Liver (tissue), 9 donors: ENCODE measurements around the gene TAP2. TPM values are rescaled to one million over a fixed set of nuclear protein-coding genes. Genes with fewer than 3 reads are reported as not detected.

Experiments
- DNase-seq: peaks from one replicate; pipeline ENCODE4 v3.0.0-alpha.2; 2017; ENCODE audit warnings: low spot score
- H3K27ac ChIP-seq, 2 donors: one replicate each; pipeline ENCODE4 v1.7.0; 2013; ENCODE audit warnings: inconsistent platforms in 2 of 2, low read length in 2 of 2, control low read depth in 1 of 2, low read depth in 1 of 2, mild to moderate bottlenecking in 1 of 2
- H3K27me3 ChIP-seq, 4 donors: one replicate each; pipeline versions ENCODE4 v1.6.1 to v1.7.0; 2013; ENCODE audit warnings: low read length in 3 of 4, inconsistent platforms in 1 of 4, mild to moderate bottlenecking in 1 of 4, moderate library complexity in 1 of 4; ENCODE audit not compliant: control insufficient read depth in 4 of 4, insufficient read depth in 4 of 4
- H3K36me3 ChIP-seq, 4 donors: one replicate each; pipeline versions ENCODE4 v1.6.1 to v1.7.0; 2013; ENCODE audit warnings: low read length in 3 of 4, mild to moderate bottlenecking in 3 of 4, low read depth in 1 of 4, moderate library complexity in 1 of 4; ENCODE audit not compliant: control insufficient read depth in 4 of 4, insufficient read depth in 3 of 4
- H3K4me1 ChIP-seq, 4 donors: one replicate each; pipeline versions ENCODE4 v1.6.1 to v1.7.0; 2013; ENCODE audit warnings: low read length in 3 of 4, mild to moderate bottlenecking in 3 of 4, moderate library complexity in 1 of 4; ENCODE audit not compliant: control insufficient read depth in 4 of 4, insufficient read depth in 4 of 4
- H3K4me3 ChIP-seq, 3 donors: one replicate each; pipeline versions ENCODE4 v1.6.1 to v1.7.0; 2013; ENCODE audit warnings: low read length in 3 of 3, control low read depth in 1 of 3, low read depth in 1 of 3, mild to moderate bottlenecking in 1 of 3
- H3K9ac ChIP-seq, 2 donors: one replicate each; pipeline ENCODE4 v1.7.0; 2013; ENCODE audit warnings: low read length in 2 of 2, mild to moderate bottlenecking in 2 of 2, moderate library complexity in 2 of 2, control low read depth in 1 of 2, low read depth in 1 of 2
- H3K9me3 ChIP-seq, 4 donors: one replicate each; pipeline versions ENCODE4 v1.6.1 to v1.7.0; 2013; ENCODE audit warnings: low read length in 3 of 4; ENCODE audit not compliant: control insufficient read depth in 4 of 4
- CTCF ChIP-seq: fragments of 150-350 bp; IDR thresholded peaks from 2 replicates; pipeline ENCODE4 v1.5.1; 2017; ENCODE audit warnings: improper control_type of control experiment, low read depth, low read length; ENCODE audit not compliant: missing input control
- EGR1 ChIP-seq, 2 donors: IDR thresholded peaks; 2 replicates each; pipeline ENCODE4 v1.6.1; 2016 to 2018; ENCODE audit warnings: antibody characterized with exemption in 2 of 2, low read depth in 2 of 2
- FOXA1 ChIP-seq: IDR thresholded peaks from 2 replicates; pipeline ENCODE4 v1.6.1; 2016; ENCODE audit warnings: antibody characterized with exemption
- FOXA2 ChIP-seq: IDR thresholded peaks from 2 replicates; pipeline ENCODE4 v1.6.1; 2016; ENCODE audit warnings: antibody characterized with exemption
- GABPA ChIP-seq, 2 donors: IDR thresholded peaks in 1 of 2; conservative IDR thresholded peaks in 1 of 2; 2 replicates each; pipeline ENCODE4 v1.6.1; 2016; ENCODE audit warnings: antibody characterized with exemption in 2 of 2, mild to moderate bottlenecking in 1 of 2, moderate library complexity in 1 of 2
- HNF4A ChIP-seq, 2 donors: conservative IDR thresholded peaks; 2 replicates each; pipeline ENCODE4 v1.6.1; 2016; ENCODE audit warnings: antibody characterized with exemption in 2 of 2, mild to moderate bottlenecking in 2 of 2
- HNF4G ChIP-seq: IDR thresholded peaks from 2 replicates; pipeline ENCODE4 v1.6.1; 2016; ENCODE audit warnings: antibody characterized with exemption
- JUND ChIP-seq, 2 donors: IDR thresholded peaks; 2 replicates each; pipeline ENCODE4 v1.6.1; 2016; ENCODE audit warnings: antibody characterized with exemption in 2 of 2
- MAX ChIP-seq: IDR thresholded peaks from 2 replicates; pipeline ENCODE4 v1.6.1; 2016; ENCODE audit warnings: antibody characterized with exemption
- NR2F2 ChIP-seq: IDR thresholded peaks from 2 replicates; pipeline ENCODE4 v1.6.1; 2016; ENCODE audit warnings: antibody characterized with exemption
- RAD21 ChIP-seq, 2 donors: IDR thresholded peaks; 2 replicates each; pipeline ENCODE4 v1.6.1; 2016; ENCODE audit warnings: antibody characterized with exemption in 2 of 2, mild to moderate bottlenecking in 2 of 2
- REST ChIP-seq: IDR thresholded peaks from 2 replicates; pipeline ENCODE4 v1.6.1; 2016; ENCODE audit warnings: antibody characterized with exemption, mild to moderate bottlenecking
- RXRA ChIP-seq, 2 donors: IDR thresholded peaks; 2 replicates each; pipeline ENCODE4 v1.6.1; 2017 to 2018; ENCODE audit warnings: antibody characterized with exemption in 2 of 2, mild to moderate bottlenecking in 1 of 2
- SP1 ChIP-seq: IDR thresholded peaks from 2 replicates; pipeline ENCODE4 v1.6.1; 2018; ENCODE audit warnings: antibody characterized with exemption, mild to moderate bottlenecking
- TAF1 ChIP-seq: conservative IDR thresholded peaks from 2 replicates; pipeline ENCODE4 v1.6.1; 2016; ENCODE audit warnings: antibody characterized with exemption, mild to moderate bottlenecking
- YY1 ChIP-seq: IDR thresholded peaks from 2 replicates; pipeline ENCODE4 v1.6.1; 2016; ENCODE audit warnings: antibody characterized with exemption, mild to moderate bottlenecking
- ZBTB33 ChIP-seq: IDR thresholded peaks from 2 replicates; pipeline ENCODE4 v1.6.1; 2016; ENCODE audit warnings: antibody characterized with exemption
- WGBS: extraction: QIAGEN DNeasy Blood & Tissue Kit; methylation state at CpG from one replicate; pipeline ENCODE4 v1.1.7; 2013; 5-methylcytosine and 5-hydroxymethylcytosine counted together
- polyA plus RNA-seq, 2 donors: library from polyadenylated mRNA; stranded (reverse) in 1 of 2; unstranded in 1 of 2; fragments of 200-250 nt in 1 of 2; fragments of >200 nt in 1 of 2; fragmentation: Nextera tagmentation in 1 of 2; extraction: Ambion mirVana in 1 of 2; gene quantifications; one replicate each; pipeline versions ENCODE4 v1.2.1 to v1.2.3, GENCODE V29; 2013 to 2015
- total RNA-seq, 2 donors: library from RNA; depleted of rRNA; stranded (reverse); fragments of >200 nt; gene quantifications; one replicate each; pipeline ENCODE4 v1.2.3, GENCODE V29; 2014
- TF ChIP-seq, protein P1 (sequence below): IDR thresholded peaks from 2 replicates; pipeline ENCODE4 v1.6.1; 2016; ENCODE audit warnings: antibody characterized with exemption
- donor health status: healthy.
- donor health status: healthy.
- donor health status: healthy.
- donor health status: healthy.
- donor health status: healthy.

Gene TAP2
- total and polyA plus RNA-seq, 4 donors, result 2.2 to 14.9 (median 6.4) TPM

DNA sequence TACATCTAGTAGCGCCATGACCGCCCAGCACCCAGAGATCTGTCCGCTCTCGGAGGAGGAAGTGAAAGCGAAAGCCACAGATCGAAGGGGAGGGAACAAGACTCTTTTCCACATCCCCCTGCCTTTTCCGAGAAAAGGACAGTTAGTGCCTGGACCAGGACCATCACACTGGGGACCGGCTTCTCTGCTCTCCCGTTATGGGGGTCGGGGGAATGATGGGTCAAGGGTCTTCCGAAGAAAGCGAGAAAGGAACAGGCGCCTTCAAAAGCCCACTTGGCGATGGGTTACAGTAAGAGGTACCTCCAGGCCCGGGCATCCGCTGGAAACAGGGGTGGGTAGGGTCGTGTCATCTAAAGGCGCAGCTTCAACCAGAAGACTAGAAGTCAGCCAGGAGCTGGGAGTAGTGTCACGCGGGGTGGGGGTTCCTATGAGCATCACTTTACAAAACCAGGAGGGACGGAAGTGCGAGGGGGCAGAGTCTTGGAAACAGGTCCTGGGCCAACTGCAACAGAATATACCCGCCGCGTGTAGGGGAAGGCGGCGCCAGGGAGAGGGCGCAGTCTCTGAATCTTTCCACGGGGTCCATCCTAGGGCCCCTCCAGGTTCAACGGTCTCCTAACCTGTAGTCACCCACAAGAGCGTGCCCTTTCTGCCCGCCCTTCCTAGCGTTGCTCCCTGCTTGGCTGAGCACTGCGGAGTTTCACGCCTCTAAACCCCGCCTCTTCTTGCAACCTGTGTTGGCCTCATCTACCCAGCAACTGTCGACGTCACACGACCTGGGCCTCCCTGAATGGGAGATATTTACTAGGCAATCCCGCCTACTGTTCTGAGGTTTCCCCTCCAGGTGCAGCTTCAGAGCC, 5.7 kb upstream of the TAP2 start, which contains the start of gene PSMB8:
Gene PSMB8, minus strand, starts transcription at position 69 of the 860 bp plus-strand sequence. Its CDS starts 51 bp downstream, at position 18.
- Histone ChIP-seq H3K9me3 (no peaks in the 10 kb centered on the region), H3K9ac (peak within 1 kb of the TSS; percentile 41 to 94), H3K36me3 (peaks cover 2 to 37% (median 24%) of the 10 kb centered on the region in 4 donors), H3K27me3 (no peaks in the 10 kb centered on the region), H3K4me3 (peak within 1 kb of the TSS; percentile 75 to 91 (median 87)), H3K4me1 (peaks cover 6 to 48% (median 23%) of the 10 kb centered on the region in 4 donors), H3K27ac (peak within 1 kb of the TSS; percentile 94 to 98)
- DNase-seq, result peak; percentile 92
- TF ChIP-seq FOXA2, result no peak
- TF ChIP-seq NR2F2, result peak; percentile 46
- no peak for TF ChIP-seq CTCF
- peak in 1 of 2 donors; percentile 11 for TF ChIP-seq RAD21 (IDR thresholded peaks at IDR 0.05)
- peak; percentile 19 to 84 for TF ChIP-seq JUND (IDR thresholded peaks at IDR 0.05)
- TF ChIP-seq MAX, result peak; percentile 79
- TF ChIP-seq YY1, result peak; percentile 71
- TF ChIP-seq ZBTB33, result peak; percentile 31
- TF ChIP-seq REST, result peak; percentile 70
- TF ChIP-seq HNF4G, result no peak
- peak; percentile 4 for TF ChIP-seq FOXA1
- TF ChIP-seq EGR1 (IDR thresholded peaks at IDR 0.05; ENCODE audit: low read depth in 2 of 2), result no peak
- TF ChIP-seq, protein P1, sequence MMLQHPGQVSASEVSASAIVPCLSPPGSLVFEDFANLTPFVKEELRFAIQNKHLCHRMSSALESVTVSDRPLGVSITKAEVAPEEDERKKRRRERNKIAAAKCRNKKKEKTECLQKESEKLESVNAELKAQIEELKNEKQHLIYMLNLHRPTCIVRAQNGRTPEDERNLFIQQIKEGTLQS, result no peak
- peak; percentile 36 for TF ChIP-seq TAF1
- no peak for TF ChIP-seq GABPA (IDR thresholded peaks at IDR 0.05 in 1 of 2, conservative IDR thresholded peaks at IDR 0.05 in 1 of 2)
- peak; percentile 60 to 69 for TF ChIP-seq RXRA (IDR thresholded peaks at IDR 0.05)
- TF ChIP-seq HNF4A (conservative IDR thresholded peaks at IDR 0.05), result peak; percentile 8 to 26
- peak; percentile 53 for TF ChIP-seq SP1
- under 1% methylated on average over 40 of the region's 40 CpGs for WGBS
